Cardiac fibroblast (primary cell): Measurements from ENCODE around the gene PNMT.
"Not testable (repeated sequence)": the region's sequence is repeated elsewhere in the genome, so short reads cannot be mapped to it uniquely, and the experiment has no call there.

ENCODE experiments used
- DNase-seq, 2 donors: peaks; one replicate each; pipeline versions ENCODE4 v3.0.0 to v3.0.0-alpha.2; 2010; ENCODE audit warnings: low read depth in 2 of 2
- H3K4me3 ChIP-seq, 2 donors: replicated peaks in 1 of 2; 1 replicate in 1 of 2; 2 replicates in 1 of 2; pipeline ENCODE4 v1.5.1; 2011; ENCODE audit warnings: low read depth in 2 of 2, low read length in 2 of 2, mild to moderate bottlenecking in 2 of 2, moderate library complexity in 1 of 2
- TF ChIP-seq, protein P1 (sequence below): IDR thresholded peaks from one replicate; pipeline ENCODE4 v1.5.1; 2011; ENCODE audit warnings: low read depth, mild to moderate bottlenecking, low read length, inconsistent platforms

Gene PNMT

DNA sequence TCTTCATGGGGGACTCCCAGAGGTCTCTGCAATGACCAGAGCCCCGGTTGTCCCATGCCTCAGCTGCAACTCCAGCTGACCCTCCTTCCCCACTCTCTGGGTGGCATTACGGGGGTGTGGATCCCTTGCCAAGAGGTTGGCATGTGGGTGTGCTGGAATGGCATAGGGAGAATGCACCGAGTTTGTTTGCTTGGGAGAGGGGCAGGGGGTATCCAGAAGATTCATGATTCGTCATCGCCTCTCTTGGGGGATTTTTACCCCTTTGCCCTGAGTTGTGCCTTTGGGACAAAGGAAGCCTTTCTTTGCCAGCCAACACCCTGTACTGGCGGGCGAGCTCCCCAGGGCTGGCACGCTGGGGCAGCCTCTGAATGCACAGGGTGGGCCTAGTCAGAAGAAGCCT lies 38.1 kb downstream of the PNMT start:
- TF ChIP-seq, protein P1, sequence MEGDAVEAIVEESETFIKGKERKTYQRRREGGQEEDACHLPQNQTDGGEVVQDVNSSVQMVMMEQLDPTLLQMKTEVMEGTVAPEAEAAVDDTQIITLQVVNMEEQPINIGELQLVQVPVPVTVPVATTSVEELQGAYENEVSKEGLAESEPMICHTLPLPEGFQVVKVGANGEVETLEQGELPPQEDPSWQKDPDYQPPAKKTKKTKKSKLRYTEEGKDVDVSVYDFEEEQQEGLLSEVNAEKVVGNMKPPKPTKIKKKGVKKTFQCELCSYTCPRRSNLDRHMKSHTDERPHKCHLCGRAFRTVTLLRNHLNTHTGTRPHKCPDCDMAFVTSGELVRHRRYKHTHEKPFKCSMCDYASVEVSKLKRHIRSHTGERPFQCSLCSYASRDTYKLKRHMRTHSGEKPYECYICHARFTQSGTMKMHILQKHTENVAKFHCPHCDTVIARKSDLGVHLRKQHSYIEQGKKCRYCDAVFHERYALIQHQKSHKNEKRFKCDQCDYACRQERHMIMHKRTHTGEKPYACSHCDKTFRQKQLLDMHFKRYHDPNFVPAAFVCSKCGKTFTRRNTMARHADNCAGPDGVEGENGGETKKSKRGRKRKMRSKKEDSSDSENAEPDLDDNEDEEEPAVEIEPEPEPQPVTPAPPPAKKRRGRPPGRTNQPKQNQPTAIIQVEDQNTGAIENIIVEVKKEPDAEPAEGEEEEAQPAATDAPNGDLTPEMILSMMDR, result no peak
- no peak for DNase-seq
- no peak overlapping the region for H3K4me3 ChIP-seq

DNA sequence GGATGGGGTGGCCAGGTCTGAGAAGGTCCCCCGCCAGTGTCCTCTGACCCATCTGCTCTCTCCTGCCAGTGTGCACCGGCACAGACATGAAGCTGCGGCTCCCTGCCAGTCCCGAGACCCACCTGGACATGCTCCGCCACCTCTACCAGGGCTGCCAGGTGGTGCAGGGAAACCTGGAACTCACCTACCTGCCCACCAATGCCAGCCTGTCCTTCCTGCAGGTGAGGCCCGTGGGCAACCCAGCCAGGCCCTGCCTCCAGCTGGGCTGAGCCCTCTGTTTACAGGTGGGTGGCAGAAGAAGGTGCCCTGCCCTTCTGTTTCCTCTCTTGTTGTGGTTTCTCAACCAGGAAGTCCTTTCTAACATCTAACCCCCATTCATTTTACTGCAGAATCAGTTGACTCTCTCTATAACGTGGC lies 38.7 kb downstream of the PNMT start:
- TF ChIP-seq, protein P1, result no peak
- no peak for DNase-seq
- H3K4me3 ChIP-seq, result no peak overlapping the region

DNA sequence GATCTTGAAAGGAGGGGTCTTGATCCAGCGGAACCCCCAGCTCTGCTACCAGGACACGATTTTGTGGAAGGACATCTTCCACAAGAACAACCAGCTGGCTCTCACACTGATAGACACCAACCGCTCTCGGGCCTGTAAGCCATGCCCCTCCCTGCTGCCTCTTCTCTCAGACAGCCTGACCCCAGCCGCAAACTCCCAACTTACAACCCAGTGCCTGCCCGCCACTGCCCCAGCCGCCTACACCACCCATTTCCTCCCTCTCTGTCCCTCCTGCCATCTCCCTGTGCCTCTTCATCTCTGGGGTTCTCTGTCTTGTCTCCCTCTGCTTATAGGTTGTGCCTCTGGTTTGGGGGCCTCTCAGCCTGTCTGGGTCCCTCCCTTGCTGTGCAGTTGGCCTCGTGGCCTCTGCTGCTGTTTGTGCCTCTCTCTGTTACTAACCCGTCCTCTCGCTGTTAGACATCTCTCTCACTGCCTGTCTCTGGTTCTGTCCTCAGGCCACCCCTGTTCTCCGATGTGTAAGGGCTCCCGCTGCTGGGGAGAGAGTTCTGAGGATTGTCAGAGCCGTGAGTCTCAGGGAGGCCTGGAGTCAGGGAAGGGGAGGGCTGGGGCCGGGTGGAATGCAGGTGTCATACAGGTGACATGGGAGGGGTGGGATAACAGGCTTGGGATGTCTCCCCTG lies 41.2 kb downstream of the PNMT start:
- TF ChIP-seq, protein P1, result no peak
- DNase-seq, result no peak
- H3K4me3 ChIP-seq, result no peak overlapping the region

DNA sequence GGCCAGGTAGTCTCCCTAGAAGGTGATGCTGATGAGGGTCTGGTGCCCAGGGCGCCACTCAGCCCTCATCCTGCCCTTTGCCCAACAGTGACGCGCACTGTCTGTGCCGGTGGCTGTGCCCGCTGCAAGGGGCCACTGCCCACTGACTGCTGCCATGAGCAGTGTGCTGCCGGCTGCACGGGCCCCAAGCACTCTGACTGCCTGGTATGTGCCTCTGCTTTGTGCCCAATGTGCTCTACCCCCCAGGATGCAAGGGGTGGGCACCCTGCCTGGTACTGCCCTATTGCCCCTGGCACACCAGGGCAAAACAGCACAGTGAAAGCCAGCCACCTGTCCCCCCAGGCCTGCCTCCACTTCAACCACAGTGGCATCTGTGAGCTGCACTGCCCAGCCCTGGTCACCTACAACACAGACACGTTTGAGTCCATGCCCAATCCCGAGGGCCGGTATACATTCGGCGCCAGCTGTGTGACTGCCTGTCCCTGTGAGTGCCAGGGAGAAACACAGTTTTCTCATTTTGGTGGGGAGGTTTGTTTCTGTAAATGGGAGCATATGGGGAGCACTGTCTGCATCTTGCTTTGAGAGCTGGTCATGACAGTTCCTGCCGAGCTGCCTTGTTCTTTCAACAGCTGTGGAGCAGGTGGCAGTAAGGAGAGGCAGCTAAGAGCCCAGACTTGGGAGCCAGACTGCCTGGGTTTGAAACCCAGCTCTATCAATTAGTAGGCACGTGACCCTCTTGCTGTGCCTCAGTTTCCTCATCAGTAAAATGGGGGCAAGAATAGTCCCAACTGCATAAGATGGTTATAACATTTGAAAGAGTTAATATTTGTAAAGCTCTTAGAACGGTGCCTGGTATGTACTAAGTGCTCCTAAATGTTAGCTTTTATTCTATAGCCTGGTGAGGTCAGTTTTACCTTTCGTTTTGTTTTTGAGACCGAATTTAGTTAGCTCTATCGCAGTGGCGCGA lies 42.0 kb downstream of the PNMT start:
- DNase-seq, result no peak
- no peak overlapping the region for H3K4me3 ChIP-seq
- TF ChIP-seq, protein P1, result no peak

DNA sequence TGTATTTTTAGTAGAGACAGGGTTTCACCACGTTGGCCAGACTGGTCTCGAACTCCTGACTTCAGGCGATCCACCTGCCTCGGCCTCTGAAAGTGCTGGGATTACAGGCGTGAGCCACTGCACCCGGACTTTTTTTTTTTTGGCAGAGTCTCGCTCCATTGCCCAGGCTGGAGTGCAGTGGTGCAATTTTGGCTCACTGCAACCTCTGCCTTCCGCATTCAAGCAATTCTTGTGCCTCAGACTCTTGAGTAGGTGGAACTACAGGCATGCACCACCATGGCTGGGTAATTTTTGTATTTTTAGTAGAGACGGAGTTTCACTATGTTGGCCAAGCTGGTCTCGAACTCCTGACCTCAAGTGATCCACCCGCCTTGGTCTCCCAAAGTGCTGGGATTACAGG lies 42.8 kb downstream of the PNMT start:
- DNase-seq, H3K4me3 ChIP-seq: not testable (repeated sequence)

DNA sequence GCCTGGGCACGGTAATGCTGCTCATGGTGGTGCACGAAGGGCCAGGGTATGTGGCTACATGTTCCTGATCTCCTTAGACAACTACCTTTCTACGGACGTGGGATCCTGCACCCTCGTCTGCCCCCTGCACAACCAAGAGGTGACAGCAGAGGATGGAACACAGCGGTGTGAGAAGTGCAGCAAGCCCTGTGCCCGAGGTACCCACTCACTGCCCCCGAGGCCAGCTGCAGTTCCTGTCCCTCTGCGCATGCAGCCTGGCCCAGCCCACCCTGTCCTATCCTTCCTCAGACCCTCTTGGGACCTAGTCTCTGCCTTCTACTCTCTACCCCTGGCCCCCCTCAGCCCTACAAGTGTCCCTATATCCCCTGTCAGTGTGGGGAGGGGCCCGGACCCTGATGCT lies 43.6 kb downstream of the PNMT start:
- TF ChIP-seq, protein P1, result no peak
- no peak for DNase-seq
- no peak overlapping the region for H3K4me3 ChIP-seq

DNA sequence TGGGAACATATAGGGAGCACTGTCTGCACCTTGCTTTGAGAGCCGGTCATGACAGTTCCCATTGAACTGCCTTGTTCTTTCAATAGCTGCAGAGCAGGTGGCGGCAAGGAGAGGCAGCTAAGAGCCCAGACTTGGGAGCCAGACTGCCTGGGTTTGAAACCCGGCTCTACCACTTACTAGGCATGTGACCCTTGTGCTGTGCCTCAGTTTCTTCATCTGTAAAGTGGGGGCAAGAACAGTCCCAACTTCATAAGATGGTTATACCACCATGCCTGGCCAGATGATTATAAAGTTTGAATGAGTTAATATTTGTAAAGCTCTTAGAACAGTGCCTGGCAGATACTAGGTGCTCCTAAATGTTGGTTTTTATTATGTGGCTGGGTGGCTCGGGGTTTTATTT lies 46.0 kb downstream of the PNMT start:
- no peak overlapping the region for H3K4me3 ChIP-seq
- DNase-seq, result no peak
- TF ChIP-seq, protein P1, result no peak
